ENCODE data around the gene S100A4.
"Not testable (repeated sequence)": the region's sequence is repeated elsewhere in the genome, so short reads cannot be mapped to it uniquely, and the experiment has no call there.

DNA sequence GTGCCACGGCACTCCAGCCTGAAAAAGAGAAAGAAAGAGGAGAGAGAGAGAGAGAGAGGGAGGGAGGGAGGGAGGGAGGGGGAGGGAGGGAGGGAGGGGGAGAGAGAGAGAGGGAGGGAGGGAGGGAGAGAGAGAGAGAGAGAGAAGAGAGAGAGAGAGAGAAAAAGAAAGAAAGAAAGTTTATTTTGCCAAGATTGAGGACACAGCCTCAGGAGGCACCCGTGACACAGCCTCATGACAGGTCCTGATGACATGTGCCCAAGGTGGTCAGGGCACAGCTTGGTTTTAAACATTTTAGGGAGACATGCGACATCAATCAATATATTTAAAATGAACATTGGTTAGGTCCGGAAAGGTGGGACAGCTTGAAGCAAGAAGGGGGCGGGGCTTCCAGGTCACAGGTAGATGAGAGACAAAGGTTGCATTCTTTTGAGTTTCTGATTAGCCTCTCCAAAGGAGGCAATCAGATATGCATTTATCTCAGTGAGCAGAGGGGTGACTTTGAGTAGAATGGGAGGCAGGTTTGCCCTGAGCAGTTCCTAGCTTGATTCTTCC lies 25.4 kb downstream of the S100A4 start:
- not testable (repeated sequence) for TF ChIP-seq POLR2AphosphoS5 (IDR thresholded peaks at IDR 0.05); POLR2A (IDR thresholded peaks at IDR 0.05); EP300 (IDR thresholded peaks at IDR 0.05; ENCODE audit: low read depth)
- TF ChIP-seq, protein P1, sequence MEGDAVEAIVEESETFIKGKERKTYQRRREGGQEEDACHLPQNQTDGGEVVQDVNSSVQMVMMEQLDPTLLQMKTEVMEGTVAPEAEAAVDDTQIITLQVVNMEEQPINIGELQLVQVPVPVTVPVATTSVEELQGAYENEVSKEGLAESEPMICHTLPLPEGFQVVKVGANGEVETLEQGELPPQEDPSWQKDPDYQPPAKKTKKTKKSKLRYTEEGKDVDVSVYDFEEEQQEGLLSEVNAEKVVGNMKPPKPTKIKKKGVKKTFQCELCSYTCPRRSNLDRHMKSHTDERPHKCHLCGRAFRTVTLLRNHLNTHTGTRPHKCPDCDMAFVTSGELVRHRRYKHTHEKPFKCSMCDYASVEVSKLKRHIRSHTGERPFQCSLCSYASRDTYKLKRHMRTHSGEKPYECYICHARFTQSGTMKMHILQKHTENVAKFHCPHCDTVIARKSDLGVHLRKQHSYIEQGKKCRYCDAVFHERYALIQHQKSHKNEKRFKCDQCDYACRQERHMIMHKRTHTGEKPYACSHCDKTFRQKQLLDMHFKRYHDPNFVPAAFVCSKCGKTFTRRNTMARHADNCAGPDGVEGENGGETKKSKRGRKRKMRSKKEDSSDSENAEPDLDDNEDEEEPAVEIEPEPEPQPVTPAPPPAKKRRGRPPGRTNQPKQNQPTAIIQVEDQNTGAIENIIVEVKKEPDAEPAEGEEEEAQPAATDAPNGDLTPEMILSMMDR (IDR thresholded peaks at IDR 0.05) = not testable (repeated sequence)

Data from transverse colon (tissue), 4 donors.